SK-N-SH (cell line): ENCODE measurements around the gene ADAMTS6. TPM values are rescaled to one million over a fixed set of nuclear protein-coding genes. Genes with fewer than 3 reads are reported as not detected.

Source experiments
- CTCF ChIA-PET: fragments of 300-600, 350-600 bp; formaldehyde crosslinking; extraction: SDS; loops from one replicate; lab custom pipeline; 2021; lab: Yijun Ruan, JAX
- POLR2A ChIA-PET: fragments of 350-600 bp; sonication (Branson Sonifier 250); formaldehyde crosslinking; extraction: SDS; loops from one replicate; lab custom pipeline; 2020; ENCODE audit warnings: antibody characterized with exemption, inconsistent platforms; lab: Yijun Ruan, JAX
- DNase-seq: peaks from one replicate; pipeline ENCODE4 v3.0.0; 2012
- H2AFZ ChIP-seq: fragments of 200-600 bp; sonication (generic); 2 replicates; pipeline ENCODE4 v1.8.1; 2016; ENCODE audit warnings: antibody characterized with exemption, mild to moderate bottlenecking, low read depth
- H3F3A ChIP-seq: fragments of 200-600 bp; sonication (generic); replicated peaks from 2 replicates; pipeline ENCODE3; 2016; ENCODE audit warnings: antibody characterized with exemption, mild to moderate bottlenecking; ENCODE audit not compliant: insufficient read depth
- H3K27ac ChIP-seq, 2 experiments: fragments of 200-500 bp in 1 of 2; fragments of 200-600 bp in 1 of 2; sonication (Bioruptor generic) in 1 of 2; sonication (generic), shearing (Covaris generic) in 1 of 2; 2 replicates each; pipeline versions ENCODE4 v1.5.1 to v1.6.1; 2014 to 2016; ENCODE audit warnings: low read depth in 2 of 2, inconsistent platforms in 1 of 2, low read length in 1 of 2, mild to moderate bottlenecking in 1 of 2, mixed read lengths in 1 of 2
- H3K27me3 ChIP-seq: fragments of 200-600 bp; sonication (generic), shearing (Covaris generic); 2 replicates; pipeline ENCODE4 v1.6.1; 2016; ENCODE audit warnings: mixed run types; ENCODE audit not compliant: insufficient read depth
- H3K36me3 ChIP-seq, 2 experiments: fragments of 200-500 bp in 1 of 2; fragments of 200-600 bp in 1 of 2; sonication (Bioruptor generic) in 1 of 2; sonication (generic) in 1 of 2; replicated peaks in 1 of 2; 2 replicates each; pipeline versions ENCODE3 to v1.5.1; 2014 to 2016; ENCODE audit warnings: low read length in 1 of 2, mild to moderate bottlenecking in 1 of 2; ENCODE audit not compliant: insufficient read depth in 2 of 2, control insufficient read depth in 1 of 2
- H3K4me1 ChIP-seq, 2 experiments: fragments of 200-500 bp in 1 of 2; fragments of 200-600 bp in 1 of 2; sonication (Bioruptor generic) in 1 of 2; sonication (generic), shearing (Covaris generic) in 1 of 2; 2 replicates each; pipeline versions ENCODE4 v1.5.1 to v1.6.1; 2014 to 2016; ENCODE audit warnings: low read depth in 1 of 2, low read length in 1 of 2, mixed run types in 1 of 2; ENCODE audit not compliant: insufficient read depth in 2 of 2, control insufficient read depth in 1 of 2
- H3K4me2 ChIP-seq: fragments of 200-600 bp; sonication (generic), shearing (Covaris generic); 2 replicates; pipeline ENCODE4 v1.6.1; 2017; ENCODE audit warnings: mixed run types
- H3K4me3 ChIP-seq, 2 experiments: fragments of 200-500 bp in 1 of 2; fragments of 200-600 bp in 1 of 2; sonication (Bioruptor generic) in 1 of 2; sonication (generic), shearing (Covaris generic) in 1 of 2; 2 replicates each; pipeline versions ENCODE4 v1.5.1 to v1.8.1; 2014 to 2016; ENCODE audit warnings: low read depth in 2 of 2, inconsistent platforms in 1 of 2, low read length in 1 of 2, mild to moderate bottlenecking in 1 of 2, mixed read lengths in 1 of 2, moderate library complexity in 1 of 2
- H3K79me2 ChIP-seq: fragments of 200-600 bp; sonication (generic); 2 replicates; pipeline ENCODE4 v1.8.1; 2017; ENCODE audit warnings: mild to moderate bottlenecking; ENCODE audit not compliant: insufficient read depth
- H3K9ac ChIP-seq: fragments of 200-600 bp; sonication (generic); 2 replicates; pipeline ENCODE4 v1.6.1; 2017; ENCODE audit warnings: mixed run types
- H3K9me2 ChIP-seq: fragments of 200-600 bp; sonication (generic); 2 replicates; pipeline ENCODE4 v1.6.1; 2017; ENCODE audit warnings: mixed run types
- H3K9me3 ChIP-seq: fragments of 200-600 bp; sonication (generic); 2 replicates; pipeline ENCODE4 v1.6.1; 2017; ENCODE audit warnings: mixed run types, mild to moderate bottlenecking, moderate library complexity
- H4K20me1 ChIP-seq: fragments of 200-600 bp; sonication (generic); 2 replicates; pipeline ENCODE4 v1.6.1; 2017; ENCODE audit warnings: mild to moderate bottlenecking, mixed run types; ENCODE audit not compliant: insufficient read depth
- CHD2 ChIP-seq: fragments of 150-350 bp; IDR thresholded peaks from 2 replicates; pipeline ENCODE4 v1.6.1; 2018; ENCODE audit warnings: low read length; ENCODE audit not compliant: partially characterized antibody
- ELF1 ChIP-seq: IDR thresholded peaks from 2 replicates; pipeline ENCODE4 v1.4.0; 2012
- EZH2phosphoT487 ChIP-seq: fragments of 200-600 bp; sonication (generic); IDR thresholded peaks from 2 replicates; pipeline ENCODE4 v1.6.1; 2017; ENCODE audit warnings: low read depth, mixed run types, mild to moderate bottlenecking, antibody characterized with exemption, moderate library complexity, borderline replicate concordance
- FOXJ3 ChIP-seq: sonication (generic); formaldehyde crosslinking; IDR thresholded peaks from 2 replicates; pipeline ENCODE4 v1.5.1; 2020; ENCODE audit warnings: mild to moderate bottlenecking, missing genetic modification reagents
- GABPA ChIP-seq: IDR thresholded peaks from 2 replicates; pipeline ENCODE4 v1.4.0; 2012; ENCODE audit warnings: low read depth, mild to moderate bottlenecking
- GATA2 ChIP-seq: sonication (generic); formaldehyde crosslinking; IDR thresholded peaks from 2 replicates; pipeline ENCODE4 v1.5.0; 2020; ENCODE audit warnings: mild to moderate bottlenecking, missing genetic modification reagents
- IRF3 ChIP-seq: fragments of 150-350 bp; IDR thresholded peaks from 2 replicates; pipeline ENCODE4 v1.6.1; 2016; ENCODE audit warnings: mild to moderate bottlenecking, low read depth, low read length
- MEF2A ChIP-seq: IDR thresholded peaks from 2 replicates; pipeline ENCODE4 v1.4.0; 2012; ENCODE audit warnings: low read depth, borderline replicate concordance
- NRF1 ChIP-seq: IDR thresholded peaks from 2 replicates; pipeline ENCODE4 v1.6.1; 2012; ENCODE audit warnings: low read depth, mild to moderate bottlenecking, low read length
- RAD21 ChIP-seq: IDR thresholded peaks from 2 replicates; pipeline ENCODE4 v1.6.1; 2012; ENCODE audit warnings: mild to moderate bottlenecking, low read length
- RCOR1 ChIP-seq: fragments of 150-350 bp; IDR thresholded peaks from 2 replicates; pipeline ENCODE4 v1.6.1; 2017; ENCODE audit warnings: antibody characterized with exemption, low read length
- RFX5 ChIP-seq: IDR thresholded peaks from 2 replicates; pipeline ENCODE4 v1.6.1; 2012; ENCODE audit warnings: mild to moderate bottlenecking, improper control_type of control experiment, low read length
- SIN3A ChIP-seq: IDR thresholded peaks from 2 replicates; pipeline ENCODE4 v1.6.1; 2012; ENCODE audit warnings: low read depth, mild to moderate bottlenecking, low read length, moderate library complexity, borderline replicate concordance
- SMC3 ChIP-seq: IDR thresholded peaks from 2 replicates; pipeline ENCODE4 v1.6.1; 2012; ENCODE audit warnings: low read depth, low read length, improper control_type of control experiment
- TAF1 ChIP-seq: IDR thresholded peaks from 2 replicates; pipeline ENCODE4 v1.6.1; 2012; ENCODE audit warnings: low read depth, mild to moderate bottlenecking, low read length, moderate library complexity, borderline replicate concordance
- USF2 ChIP-seq: fragments of 150-350 bp; IDR thresholded peaks from 2 replicates; pipeline ENCODE4 v1.6.1; 2017; ENCODE audit warnings: antibody characterized with exemption, low read length, low read depth, borderline replicate concordance
- YY1 ChIP-seq: IDR thresholded peaks from 2 replicates; pipeline ENCODE4 v1.4.0; 2012; ENCODE audit warnings: low read depth, mild to moderate bottlenecking
- WGBS: methylation state at CpG from one replicate; pipeline ENCODE4 v1.1.6; 2017; ENCODE audit warnings: low lambda C conversion rate; 5-methylcytosine and 5-hydroxymethylcytosine counted together
- polyA plus RNA-seq, 3 experiments: library from polyadenylated mRNA; depleted of rRNA; stranded (reverse); fragments of >200 nt; gene quantifications; 2 replicates each; pipeline ENCODE4 v1.2.3, GENCODE V29; 2012
- TF ChIP-seq, protein P1 (sequence below): IDR thresholded peaks from 2 replicates; pipeline ENCODE4; 2012
- TF ChIP-seq, protein P2 (sequence below): IDR thresholded peaks from 2 replicates; pipeline ENCODE4 v1.4.0; 2012; ENCODE audit warnings: low read depth, borderline replicate concordance

The ADAMTS6 gene
- polyA plus RNA-seq, 1 of the 3 experiments (the other 2 are of a cell fraction), result 15.0 TPM

- no peak overlapping the region for H3K9ac ChIP-seq
- no peaks in the 10 kb centered on the region for H3K9me2 ChIP-seq
- no peaks in the 10 kb centered on the region for H3K27me3 ChIP-seq
- CTCF ChIA-PET, result no interaction called here
- no peak overlapping the region for H3K4me3 ChIP-seq
- no peak overlapping the region for H3K27ac ChIP-seq
- no peak overlapping the region for H2AFZ ChIP-seq
- 79% methylated on average over 1 of the region's 1 CpG for WGBS
- H4K20me1 ChIP-seq, result no peaks in the 10 kb centered on the region
- peaks cover 0 to 8% of the 10 kb centered on the region in 2 experiments; a peak in 2 of 4 replicates for H3K4me1 ChIP-seq
- H3F3A ChIP-seq, result peaks cover 17% of the 10 kb centered on the region
- no peaks in the 10 kb centered on the region for H3K9me3 ChIP-seq
- peaks cover 0 to 31% of the 10 kb centered on the region in 2 experiments for H3K36me3 ChIP-seq
- no peak overlapping the region for H3K4me2 ChIP-seq
- POLR2A ChIA-PET, result no interaction called here
- no peak for TF ChIP-seq CHD2
- no peak for TF ChIP-seq SIN3A
- TF ChIP-seq RCOR1, result no peak
- no peak for TF ChIP-seq TAF1
- no peak for TF ChIP-seq YY1
- no peak for TF ChIP-seq GABPA
- TF ChIP-seq MEF2A, result no peak
- no peak for TF ChIP-seq SMC3
- TF ChIP-seq FOXJ3 (CRISPR knock-in tag), result no peak
- no peak for TF ChIP-seq RFX5
- no peak for TF ChIP-seq GATA2 (CRISPR knock-in tag)
- no peak for TF ChIP-seq ELF1
- no peak for TF ChIP-seq IRF3
- TF ChIP-seq, protein P1, sequence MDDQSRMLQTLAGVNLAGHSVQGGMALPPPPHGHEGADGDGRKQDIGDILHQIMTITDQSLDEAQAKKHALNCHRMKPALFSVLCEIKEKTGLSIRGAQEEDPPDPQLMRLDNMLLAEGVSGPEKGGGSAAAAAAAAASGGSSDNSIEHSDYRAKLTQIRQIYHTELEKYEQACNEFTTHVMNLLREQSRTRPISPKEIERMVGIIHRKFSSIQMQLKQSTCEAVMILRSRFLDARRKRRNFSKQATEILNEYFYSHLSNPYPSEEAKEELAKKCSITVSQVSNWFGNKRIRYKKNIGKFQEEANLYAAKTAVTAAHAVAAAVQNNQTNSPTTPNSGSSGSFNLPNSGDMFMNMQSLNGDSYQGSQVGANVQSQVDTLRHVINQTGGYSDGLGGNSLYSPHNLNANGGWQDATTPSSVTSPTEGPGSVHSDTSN, result no peak
- no peak for TF ChIP-seq USF2
- TF ChIP-seq EZH2phosphoT487, result no peak
- no peak for TF ChIP-seq NRF1
- TF ChIP-seq RAD21, result no peak
- TF ChIP-seq, protein P2, sequence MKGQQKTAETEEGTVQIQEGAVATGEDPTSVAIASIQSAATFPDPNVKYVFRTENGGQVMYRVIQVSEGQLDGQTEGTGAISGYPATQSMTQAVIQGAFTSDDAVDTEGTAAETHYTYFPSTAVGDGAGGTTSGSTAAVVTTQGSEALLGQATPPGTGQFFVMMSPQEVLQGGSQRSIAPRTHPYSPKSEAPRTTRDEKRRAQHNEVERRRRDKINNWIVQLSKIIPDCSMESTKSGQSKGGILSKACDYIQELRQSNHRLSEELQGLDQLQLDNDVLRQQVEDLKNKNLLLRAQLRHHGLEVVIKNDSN, result no peak
- TF ChIP-seq, all 33 proteins: peak for 0
- no peak for DNase-seq
- 0 out of 2 replicates have a peak, but pooled peaks cover 2% of the 10 kb centered on the region for H3K79me2 ChIP-seq
These were observed 173.8 kb downstream of the ADAMTS6 start for GRCh38 chr5:65307931-65308330.
